Measurements from ENCODE around the gene IKZF2.

GRCh38 chr2:213011505-213011904 is 139.9 kb downstream of the IKZF2 start:
- TF ChIP-seq CTCF (IDR thresholded peaks at IDR 0.05) (no peak), POLR2A (IDR thresholded peaks at IDR 0.05) (no peak), EP300 (IDR thresholded peaks at IDR 0.05) (no peak)

All from ovary (tissue), 3 donors.